MM.1S (cell line): Measurements from ENCODE around the gene SELENON.

ENCODE experiments used
- CTCF ChIP-seq: fragments of 300-600 bp; sonication (generic); IDR thresholded peaks from 2 replicates; pipeline ENCODE4 v1.5.1; 2016; ENCODE audit warnings: antibody characterized with exemption, low read length, mixed read lengths
- EZH2 ChIP-seq: fragments of 300-600 bp; sonication (generic); optimal IDR thresholded peaks from 2 replicates; pipeline ENCODE3; 2017; ENCODE audit warnings: low read depth, mild to moderate bottlenecking, antibody characterized with exemption, low read length, mixed read lengths
- EZH2phosphoT487 ChIP-seq: fragments of 300-600 bp; sonication (generic); IDR thresholded peaks from 2 replicates; pipeline ENCODE4 v1.6.1; 2018; ENCODE audit warnings: antibody characterized with exemption, low read length

DNA sequence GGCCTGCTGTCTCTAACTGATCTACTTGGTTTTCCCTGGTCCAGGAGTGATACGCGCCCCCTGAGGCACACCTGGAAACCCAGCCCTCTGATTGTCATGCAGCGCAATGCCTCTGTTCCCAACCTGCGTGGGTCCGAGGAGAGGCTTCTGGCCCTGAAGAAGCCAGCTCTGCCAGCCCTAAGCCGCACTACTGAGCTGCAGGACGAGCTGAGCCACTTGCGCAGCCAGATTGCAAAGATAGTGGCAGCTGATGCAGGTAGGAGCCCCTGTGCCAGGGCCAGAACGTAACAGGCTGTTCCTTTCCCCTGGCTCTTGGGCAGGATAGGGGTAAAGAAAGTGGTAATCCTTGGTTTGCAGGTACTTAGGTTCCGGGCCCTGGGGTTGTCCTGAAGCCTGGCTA is 26.6 kb downstream of the SELENON start:
- no peak for TF ChIP-seq CTCF
- TF ChIP-seq EZH2, result no peak
- no peak for TF ChIP-seq EZH2phosphoT487
